Aortic smooth muscle cell (primary cell): Measurements from ENCODE around the gene ZNF280A. TPM values are rescaled to one million over a fixed set of nuclear protein-coding genes. Genes with fewer than 3 reads are reported as not detected.

Experiments
- total RNA-seq: library from RNA; depleted of rRNA; stranded (reverse); fragments of >200 nt; gene quantifications from 2 replicates; pipeline ENCODE4 v1.2.3, GENCODE V29; 2014

The ZNF280A gene
- not detected in 2 replicates for total RNA-seq

GRCh38 chr22:22520020-22520656 is at the start of gene ZNF280A:
ZNF280A (minus strand) TSS chr22:22520270; CDS start chr22:22515630, 4,640 bp downstream.

GRCh38 chr22:22558972-22559603 is 39.0 kb upstream of the ZNF280A start, which contains the start of gene PRAME:
PRAME (minus strand) TSS chr22:22559265; CDS start chr22:22556832, 2,433 bp downstream.

GRCh38 chr22:22508274-22509176 is 11.5 kb downstream of the ZNF280A start, which contains the start of gene ZNF280B:
ZNF280B (minus strand) TSS chr22:22508742; CDS start chr22:22489398, 19,344 bp downstream.

Other genes starting within 250 kb of the ZNF280A start
- gene ZNF280B, start 11.5 kb downstream of the ZNF280A start, total RNA-seq, result under 0.01 and 0.06 TPM in 2 replicates
- gene PRAME, start 39.0 kb upstream of the ZNF280A start, total RNA-seq, result 0.06 TPM in 1 of 2 replicates, not detected in the other
- not detected in 2 replicates for gene GGTLC2, start 124.3 kb upstream of the ZNF280A start, total RNA-seq